HG03095 (cell line): ENCODE data around the gene CCBE1.

ENCODE experiments used
- ATAC-seq: cut with Tn5 transposase; IDR thresholded peaks from one replicate; pipeline ENCODE4 v1.9.1; 2021; ENCODE audit warnings: moderate library complexity; ENCODE audit not compliant: unreplicated experiment

CCBE1 gene

DNA sequence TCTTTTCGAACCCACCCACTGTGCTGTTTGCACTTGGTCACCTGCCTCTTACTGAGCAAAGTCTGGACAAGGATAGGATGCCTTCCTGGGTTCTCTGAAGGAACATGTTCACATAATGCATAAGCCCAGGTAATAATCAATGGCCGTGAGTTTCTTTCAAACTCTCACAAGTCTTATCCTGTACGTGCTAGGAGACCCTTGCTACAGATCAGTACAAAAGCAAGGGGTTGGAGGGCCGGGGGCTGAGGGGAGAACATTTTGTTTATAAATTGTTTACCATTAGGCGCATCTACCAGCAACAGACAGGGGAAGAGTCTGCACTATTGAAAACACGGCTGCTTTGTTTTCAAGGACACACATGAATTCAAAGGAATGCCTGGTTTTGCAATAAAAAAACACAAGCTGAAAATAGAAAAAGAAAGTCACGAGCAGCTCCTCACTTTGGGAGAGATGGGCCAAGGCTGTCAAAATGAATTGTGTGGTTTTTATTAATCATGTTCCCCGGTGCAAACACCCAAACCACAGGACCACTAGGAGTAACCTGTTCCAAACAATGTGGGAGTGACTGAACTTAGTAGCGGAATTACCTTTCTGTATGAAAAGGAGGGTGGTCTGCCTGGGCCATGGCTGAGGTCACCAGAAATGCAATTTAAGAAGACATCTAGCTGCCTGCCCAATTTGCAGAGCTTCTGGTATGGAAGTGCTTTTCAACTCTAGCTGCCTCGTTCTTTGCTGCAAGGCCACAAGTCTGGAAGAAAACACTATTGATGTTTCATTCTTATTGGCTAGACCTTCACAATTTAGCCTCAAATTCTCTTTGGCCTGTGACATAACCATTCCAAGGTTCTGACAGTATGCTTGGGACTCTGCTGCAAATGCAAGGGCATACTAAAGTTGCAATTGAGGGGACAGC is 73.5 kb downstream of the CCBE1 start:
- no peak for ATAC-seq

DNA sequence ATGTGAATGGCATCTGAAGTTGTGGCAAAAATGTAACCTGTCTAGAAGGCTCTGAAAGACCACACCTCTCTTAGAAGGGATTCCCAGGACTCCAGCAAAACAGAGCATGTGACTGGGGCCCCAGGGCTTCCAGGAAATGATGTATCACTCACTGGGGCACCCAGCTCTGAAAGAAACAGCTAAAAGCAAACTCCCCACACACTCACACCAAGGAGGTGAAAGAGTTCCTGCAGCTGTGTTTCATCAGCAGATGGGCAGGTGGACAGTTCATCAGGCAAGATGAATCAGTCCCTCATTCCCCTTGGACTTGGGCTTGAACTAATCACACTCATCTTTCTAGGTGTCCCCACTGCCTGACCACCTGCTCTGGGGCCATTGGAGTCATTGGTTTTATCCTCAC is 76.2 kb downstream of the CCBE1 start:
- no peak for ATAC-seq

DNA sequence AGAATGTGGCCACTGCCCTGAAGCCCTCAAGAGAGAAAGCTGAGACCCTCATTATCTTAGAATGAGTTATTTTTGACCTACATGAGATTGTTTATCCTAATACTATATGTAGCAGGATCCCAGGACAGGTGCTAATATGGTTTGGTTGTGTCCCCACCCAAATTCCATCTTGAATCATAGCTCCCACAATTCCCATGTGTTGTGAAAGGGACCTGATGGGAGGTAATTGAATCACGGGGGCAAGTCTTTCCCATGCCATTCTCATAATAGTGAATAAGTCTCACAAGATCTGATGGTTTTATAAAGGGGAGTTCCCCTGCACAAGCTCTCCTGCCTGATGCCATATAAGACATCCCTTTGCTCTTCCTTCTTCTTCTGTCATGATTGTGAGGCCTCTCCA is 76.8 kb downstream of the CCBE1 start:
- ATAC-seq = no peak

DNA sequence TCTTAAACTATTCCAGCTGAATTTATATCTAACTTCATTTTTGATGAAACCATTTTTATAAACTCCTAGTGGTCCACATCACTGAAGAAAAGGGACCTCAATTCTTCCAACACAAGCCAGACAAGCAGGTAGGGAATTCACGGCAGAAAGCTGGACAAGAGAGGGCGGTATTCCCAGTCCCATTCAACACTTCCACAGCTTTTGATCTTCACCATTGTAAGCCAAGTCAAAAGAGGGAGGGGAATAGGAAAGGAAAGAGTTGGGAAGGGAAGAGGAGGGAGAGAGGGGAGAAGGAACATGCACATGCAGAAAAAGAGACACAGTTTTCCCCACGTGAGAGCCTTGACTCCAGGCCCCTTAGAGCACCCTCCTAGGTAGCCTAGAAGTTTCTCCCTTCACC is 77.4 kb downstream of the CCBE1 start:
- ATAC-seq = no peak

DNA sequence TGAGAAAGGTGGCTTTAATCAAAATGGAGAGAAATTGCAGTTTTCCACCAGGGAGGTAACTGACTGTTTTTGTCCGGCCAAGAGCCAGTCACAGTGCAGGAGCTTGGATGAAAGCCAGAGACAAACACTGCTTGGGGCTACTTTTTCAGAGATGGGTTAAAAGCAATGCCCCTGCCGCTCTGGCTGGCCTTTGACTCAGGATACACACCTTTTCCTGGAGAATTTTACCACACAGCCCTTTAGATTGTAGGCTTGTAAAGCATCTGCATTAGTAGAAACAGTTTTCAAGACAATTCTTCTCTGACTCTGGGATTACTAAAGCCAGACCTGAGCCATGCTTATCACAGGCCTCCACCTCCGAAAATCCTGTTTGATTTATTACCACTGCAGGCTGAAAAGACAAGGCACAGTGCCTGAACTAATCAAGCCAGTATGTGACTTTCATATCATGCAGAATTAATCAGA is 79.7 kb downstream of the CCBE1 start:
- ATAC-seq = no peak

DNA sequence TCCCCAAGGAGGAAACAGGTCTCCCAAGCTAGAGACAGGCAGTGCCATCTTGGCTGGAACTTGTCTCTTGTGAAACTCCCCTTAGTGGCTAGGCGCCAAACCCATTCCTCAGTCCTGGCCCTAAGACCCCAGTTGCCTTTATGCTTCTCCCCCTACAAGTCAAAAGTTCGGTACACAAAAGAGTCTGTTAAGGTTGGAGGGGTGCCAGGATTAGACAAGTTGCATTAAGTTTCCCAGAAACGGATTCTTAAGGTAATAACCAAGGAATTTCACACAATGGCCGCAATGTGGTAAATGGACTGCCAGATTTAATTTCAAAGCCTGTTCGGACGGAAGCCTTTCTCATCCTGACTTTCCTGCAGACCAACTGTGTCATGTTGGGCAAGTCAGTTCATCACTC is 80.7 kb downstream of the CCBE1 start:
- ATAC-seq = no peak

DNA sequence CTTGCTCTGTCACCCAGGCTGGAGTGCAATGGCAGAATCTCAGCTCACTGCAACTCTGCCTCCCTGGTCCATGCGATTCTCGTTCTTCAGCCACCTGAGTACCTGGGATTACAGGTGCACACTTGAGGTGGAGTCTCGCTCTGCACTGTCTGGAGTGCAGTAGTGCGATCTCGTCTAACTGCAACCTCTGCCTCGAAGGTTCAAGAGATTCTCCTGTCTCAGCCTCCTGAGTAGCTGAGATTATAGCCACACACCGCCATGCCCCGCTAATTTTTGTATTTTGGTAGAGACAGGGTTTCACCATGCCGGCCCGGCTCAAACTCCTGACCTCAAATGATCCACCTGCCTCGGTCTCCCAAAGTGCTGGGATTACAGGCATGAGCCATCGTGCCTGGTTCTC is 83.3 kb downstream of the CCBE1 start:
- ATAC-seq = no peak

DNA sequence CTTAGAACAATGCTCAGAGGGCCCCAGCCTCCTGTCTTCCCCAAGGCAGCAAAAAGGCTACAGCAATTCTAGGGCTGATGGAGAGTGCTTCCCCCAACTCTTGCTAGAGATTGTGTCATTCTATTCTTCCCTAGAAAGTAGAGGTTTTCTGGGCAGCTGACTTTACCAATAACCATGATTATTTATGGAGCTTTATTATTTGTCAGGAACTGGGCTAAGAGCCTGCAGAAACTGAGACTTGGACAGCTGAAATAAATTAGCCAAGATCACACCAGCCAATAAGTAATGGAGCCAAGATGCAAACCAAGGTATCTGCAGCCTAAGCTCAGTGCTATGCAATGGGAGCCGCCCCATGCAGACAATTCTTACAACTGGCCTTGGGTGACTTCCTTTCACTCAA is 84.8 kb downstream of the CCBE1 start:
- ATAC-seq = no peak

DNA sequence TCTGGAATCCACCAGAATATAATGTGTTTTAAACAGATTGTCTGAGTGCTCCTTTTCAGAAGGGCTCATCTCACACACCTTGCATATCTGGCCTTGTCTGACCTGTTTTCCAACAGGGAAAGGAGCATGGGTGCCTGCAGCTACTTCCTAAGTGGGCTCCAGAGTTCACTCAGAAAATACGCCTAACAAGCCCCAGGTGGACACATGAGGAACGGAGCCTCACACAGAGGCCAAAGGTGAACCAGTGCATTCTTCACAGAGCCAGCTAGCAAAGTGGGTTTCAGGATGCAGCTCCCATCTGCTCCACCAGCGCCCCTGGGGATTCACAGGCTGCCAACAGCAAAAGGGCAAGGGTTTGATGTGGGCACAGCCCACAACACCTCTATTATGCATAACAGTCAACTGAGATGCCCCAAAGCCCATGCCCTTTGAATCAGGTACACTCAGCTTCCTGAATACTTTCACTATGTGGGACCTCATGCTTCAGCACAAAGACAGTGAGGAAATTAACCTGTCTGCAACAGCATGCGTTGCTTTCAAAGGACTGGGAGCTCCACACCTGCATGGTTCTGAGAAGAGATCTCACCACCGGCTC is 86.6 kb downstream of the CCBE1 start:
- no peak for ATAC-seq

DNA sequence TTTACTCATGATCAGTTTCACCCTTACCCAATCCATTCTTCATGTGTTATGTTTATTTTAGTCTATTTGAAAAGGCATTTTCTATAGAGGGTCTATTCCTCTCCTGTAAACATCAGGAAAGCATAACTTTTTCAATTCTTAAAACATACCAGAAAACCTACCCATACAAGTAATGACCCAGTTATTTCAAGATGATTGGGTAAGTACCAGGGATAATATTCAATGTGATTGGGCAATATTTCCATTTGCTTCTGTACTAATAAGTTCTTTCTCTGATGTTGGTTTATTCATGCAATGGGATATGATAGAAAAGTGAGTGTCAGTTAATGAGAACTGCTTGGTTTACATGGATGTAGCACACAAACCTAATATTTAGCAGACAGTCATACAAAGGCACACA is 87.6 kb downstream of the CCBE1 start:
- ATAC-seq = no peak

DNA sequence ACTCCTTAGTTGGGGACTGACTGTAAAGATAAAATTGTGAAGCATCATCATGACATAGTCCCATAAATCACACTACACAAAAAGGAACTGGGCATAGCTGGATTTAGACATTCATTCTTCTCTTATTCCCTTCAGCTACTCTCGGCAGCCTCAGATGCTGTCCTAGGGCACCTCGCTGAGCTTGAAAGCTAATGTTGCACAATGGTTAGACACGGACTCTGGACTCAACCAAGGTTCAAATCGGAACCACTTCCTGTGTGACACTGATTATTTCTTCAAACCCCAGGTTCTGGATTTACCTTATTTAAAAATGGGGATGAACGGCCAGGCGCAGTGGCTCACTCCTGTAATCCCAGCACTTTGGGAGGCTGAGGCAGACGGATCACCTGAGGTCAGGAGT is 89.8 kb downstream of the CCBE1 start:
- ATAC-seq = no peak

DNA sequence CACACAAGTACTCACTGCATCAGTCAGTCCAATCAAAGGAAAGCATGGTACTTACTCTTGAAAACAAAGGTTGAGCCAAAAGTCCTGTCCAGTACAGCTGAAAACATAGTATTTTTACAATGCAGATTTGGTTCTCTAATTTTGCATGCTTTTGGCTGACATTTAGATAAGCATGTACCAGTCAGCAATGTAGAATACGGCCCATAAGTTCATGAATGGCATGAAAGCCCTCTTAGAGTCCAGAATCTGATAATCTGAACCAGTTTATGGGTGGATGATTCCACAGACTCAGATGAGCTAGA is 90.2 kb downstream of the CCBE1 start:
- ATAC-seq = no peak

DNA sequence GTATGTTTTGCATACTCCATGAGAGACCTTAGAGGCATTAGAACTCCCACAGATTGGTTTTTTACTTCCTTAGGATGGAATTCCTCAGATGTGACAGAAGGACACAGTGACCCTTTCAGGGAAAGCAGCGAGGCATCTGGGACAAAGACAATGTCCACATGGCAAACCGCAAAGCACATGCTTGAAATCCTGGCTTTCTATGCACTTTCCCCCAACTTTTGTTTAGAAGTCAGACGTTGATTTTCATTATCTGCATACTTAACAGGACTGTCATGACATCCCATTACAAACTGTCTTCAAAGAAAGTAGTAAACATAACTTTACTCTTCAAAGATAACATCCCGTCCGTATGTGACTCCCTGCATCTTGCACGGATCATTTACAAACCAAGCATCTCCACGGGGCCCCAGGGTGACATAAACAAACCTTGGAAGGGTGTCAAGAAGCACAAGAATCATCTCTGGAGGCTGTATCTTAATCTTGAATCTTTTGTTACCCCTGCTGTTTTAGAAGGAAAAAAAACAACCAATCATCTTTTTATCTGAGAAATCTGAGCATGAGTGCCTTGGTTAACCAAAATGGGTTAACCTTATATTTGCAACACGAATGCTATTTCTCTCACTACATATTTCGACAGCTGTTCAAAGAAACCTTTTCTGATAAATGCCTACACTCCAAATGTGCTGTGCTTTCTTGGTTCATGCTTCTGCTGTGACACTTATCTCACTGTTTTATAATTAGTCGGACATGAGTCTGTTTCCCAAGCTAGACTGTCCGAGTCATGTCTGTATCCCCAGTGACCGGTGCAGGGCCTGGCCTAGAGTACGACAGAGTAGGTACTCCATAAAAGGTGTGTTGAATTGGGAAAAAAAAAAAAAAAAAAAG is 90.8 kb downstream of the CCBE1 start:
- no peak for ATAC-seq

DNA sequence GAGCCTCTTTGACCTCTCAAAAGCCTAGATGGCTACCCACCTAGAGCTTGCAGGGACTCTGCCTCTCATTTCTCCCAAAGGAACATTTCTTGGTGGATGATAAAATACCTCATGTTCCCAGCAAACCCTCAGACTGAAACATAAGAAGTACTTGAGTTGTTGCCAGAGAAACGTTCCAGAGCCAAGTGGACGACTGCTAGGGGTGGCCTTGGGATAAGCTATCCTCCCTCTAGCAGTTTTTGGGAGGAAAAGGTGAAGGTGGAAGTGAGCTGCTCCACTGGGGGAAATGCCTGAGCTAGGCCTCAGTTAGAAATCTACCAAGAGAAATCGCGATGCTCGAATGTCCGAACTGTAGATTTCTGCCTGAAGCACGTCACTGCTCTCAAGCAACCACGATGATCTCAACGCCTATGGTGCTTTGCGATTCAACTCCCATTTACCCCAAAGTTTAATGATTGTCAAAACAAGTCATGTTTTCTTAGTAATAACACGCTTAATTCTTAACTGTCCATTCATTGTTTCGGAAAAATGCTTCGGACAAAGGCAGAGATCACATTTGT is 91.5 kb downstream of the CCBE1 start:
- ATAC-seq = no peak

DNA sequence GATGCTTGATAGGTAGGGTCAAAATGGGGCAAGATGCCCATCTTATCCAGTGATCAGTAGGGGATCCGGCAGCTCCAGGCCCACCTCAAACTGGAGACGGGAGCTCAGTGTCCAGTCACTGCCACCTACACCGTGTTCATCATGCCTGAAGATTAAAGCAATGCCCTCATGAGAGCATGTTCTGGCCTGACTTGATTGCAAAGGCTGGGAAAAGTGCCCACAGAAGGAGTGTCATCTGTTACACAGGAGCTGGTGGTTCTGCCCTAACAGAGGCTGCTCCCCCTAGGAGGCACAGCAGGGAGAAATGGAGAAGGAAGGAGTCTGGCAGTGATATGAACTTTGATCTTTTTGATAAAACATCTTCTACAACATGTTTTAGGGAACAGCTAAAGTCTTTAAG is 92.3 kb downstream of the CCBE1 start:
- no peak for ATAC-seq

DNA sequence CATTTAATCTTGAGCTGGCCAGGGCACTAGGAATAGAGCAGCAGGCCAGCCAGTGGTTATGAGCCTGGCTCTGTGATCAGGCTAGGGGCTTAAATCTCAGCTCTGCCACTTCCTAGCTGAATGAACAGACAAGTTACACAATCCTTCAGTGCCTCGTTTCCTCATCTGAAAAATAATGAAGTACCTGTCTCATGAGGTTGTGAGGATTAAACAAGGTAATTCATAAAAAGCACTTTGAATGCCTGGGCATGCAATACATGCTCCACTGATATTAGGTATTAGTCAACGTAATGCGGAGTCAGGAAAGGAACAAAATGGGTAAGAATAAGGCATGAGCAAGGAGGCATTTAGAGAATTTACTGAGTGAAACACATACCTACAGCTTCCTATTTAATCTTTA is 100.2 kb downstream of the CCBE1 start:
- ATAC-seq = no peak

DNA sequence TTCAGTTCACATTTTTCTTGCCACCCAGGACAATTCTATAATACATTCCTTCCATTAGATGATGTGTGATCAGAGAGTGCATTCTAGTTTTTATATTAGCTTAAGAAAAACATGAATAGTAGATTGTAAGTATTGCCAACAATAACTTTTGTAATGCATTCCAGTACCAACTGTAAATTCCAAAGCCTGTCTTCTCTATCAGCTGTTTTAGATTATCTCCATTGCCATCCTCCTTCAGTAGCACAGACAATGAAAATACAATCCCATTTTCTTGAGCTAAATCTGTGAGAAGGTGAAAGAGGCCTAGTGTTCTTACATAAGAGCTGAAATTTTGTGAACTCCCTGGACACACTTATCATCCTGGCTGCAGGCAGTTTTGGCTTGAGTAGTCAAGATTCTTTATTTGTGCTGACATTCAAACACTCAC is 103.9 kb downstream of the CCBE1 start:
- no peak for ATAC-seq

DNA sequence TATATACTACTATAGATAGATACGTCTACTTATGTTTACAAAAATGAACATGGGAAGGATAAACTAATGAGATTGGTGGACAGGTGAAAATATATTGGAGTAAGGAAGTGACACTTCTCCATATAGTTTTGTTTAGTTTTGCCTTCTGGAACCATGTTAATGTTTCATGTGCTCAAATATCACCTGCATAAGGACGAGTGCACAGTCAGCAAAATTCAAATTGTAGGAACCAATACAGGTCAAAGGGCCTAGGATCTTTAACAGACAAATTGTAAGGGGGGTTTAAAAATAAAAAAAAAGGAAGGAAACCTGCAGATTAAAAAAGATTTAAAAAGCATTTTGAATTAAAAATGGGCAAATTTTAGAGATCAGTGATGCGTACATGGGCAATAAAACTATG is 104.6 kb downstream of the CCBE1 start:
- no peak for ATAC-seq

DNA sequence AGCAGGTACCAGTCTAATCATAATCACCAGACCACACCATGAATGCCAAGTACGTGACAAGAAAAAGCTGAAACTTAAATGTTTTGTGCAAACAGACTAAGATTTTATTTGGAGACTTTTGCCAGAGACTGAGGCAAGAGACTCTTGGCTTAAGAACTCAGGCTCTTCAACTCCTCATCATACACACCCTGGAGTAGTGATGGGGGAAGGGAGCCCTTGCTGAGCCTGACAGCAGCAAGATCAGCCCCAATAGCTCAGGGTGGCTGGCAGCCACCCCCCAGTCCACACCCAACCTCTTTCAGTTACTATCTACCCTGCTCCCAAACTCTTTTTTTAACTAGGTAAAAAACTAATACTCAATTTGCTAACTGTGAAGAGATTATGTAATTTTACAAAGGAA is 114.8 kb downstream of the CCBE1 start:
- no peak for ATAC-seq

DNA sequence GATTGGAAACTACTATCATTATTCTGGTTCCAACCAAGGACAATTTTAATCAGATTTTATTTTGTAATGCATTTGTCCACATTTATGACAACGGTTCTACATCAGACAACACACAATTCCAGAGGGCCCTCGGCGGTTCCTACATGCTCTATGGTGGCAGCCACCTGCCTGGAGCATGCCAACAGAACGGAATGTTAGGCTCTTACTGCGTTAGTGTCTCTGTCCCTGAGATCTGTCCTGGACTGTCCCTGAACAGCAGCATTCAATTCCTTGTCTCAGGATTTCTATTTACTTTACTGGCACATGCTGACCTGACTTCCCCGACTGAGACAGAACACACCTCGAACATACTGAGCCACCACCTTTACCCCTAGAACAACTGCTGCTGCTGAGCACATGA is 117.7 kb downstream of the CCBE1 start:
- ATAC-seq = no peak

DNA sequence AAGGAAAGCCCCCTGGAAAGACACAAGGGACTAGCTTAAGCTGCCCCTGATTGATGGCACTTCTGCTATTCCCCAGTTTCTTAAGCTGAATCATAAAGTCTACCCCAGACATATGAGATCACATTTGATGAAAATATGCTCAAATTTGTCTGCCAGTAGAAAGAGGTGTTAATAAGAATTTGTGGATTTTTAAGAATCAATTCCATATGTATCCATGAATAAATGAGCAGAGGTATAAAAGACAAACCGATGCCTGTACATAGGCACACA is 119.9 kb downstream of the CCBE1 start:
- no peak for ATAC-seq
